ENCODE measurements around the gene CTSK.

Gene CTSK

DNA sequence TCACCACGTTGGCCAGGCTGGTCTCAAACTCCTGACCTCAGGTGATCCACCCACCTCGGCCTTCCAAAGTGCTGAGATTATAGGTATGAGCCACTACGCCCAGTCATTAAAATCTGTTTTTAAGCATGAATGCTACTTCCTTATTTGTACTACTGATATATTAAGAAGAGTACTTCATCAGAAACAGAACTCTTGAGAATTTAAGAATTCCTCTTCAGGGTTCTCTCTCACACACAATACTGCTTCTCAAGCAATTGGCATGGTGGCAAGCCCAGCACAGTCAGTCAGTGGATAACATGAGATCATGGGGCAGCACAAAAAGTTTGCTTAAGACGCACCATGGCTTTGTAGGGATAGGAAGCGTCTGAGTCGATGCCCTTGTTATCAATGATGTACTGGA is 56.6 kb downstream of the CTSK start:
- DNase-seq = no peak

DNA sequence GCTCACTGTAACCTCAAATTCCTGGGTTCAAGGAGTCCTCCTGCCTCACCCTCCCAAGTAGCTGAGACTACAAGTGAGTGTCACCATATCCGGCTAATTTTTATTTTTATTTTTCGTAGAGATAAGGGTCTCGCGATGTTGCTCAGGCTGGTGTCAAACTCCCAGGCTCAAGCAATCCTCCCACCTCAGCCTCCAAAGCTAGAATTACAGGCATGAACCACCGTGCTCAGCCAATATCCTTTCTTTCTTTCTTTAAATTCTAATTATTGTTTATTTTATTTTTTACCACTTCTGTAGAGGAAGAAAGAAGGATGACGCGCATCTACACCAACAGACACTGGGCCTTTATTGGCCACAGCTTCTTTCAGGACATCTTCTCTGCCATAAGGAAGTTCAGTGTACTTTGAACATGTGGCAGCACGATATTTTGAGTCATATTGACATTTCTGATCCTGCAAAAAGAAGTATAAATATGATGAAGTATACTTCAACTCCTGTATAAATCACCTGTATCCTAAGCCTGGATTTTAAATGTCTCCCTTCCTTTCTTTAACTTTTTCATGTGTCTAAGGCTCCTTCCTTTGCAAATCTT is 58.2 kb downstream of the CTSK start:
- no peak for DNase-seq

GRCh38 chr1:150748878-150749719 is 59.0 kb downstream of the CTSK start:
- DNase-seq = no peak
